Measurements from ENCODE around the gene BCL10.

DNA sequence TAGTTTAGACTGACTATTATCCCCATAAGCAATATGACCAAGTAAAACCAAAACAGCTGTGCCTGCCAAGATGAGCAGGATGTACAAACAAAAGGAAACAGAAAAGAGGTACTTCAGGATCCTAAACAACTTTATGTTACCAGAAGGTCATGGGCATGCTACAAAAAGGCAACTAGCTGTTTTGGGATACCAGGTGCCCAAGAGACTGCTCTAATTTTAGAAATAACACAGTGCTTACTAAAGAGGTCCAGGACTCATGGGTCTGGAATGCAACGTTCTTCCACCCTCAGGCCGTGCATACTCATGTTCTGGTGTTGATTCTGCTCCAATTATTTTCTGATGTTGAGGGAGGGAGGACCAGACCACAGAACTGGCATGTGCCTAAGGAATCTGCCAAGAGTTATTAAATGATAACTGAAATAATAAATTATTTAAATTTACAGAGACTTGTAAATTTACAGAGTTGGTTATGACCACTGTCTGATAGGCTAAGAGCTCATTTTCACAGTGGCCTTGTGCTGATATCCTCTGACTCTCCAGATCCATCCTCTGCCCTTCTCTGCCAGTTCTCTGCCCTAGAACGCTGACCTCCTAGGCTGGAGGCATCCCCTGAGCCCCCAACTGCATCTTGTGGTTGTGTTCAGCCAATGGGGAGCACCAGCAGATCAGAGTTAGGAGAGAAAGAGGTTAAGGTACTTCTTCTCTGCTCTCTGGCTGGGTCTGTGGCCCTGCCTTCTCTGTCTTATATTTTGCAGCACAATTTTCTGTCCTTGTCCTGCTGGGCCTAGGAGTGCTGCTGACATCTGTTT, 37.7 kb upstream of the BCL10 start:
- TF ChIP-seq EZH2 (IDR thresholded peaks at IDR 0.05; ENCODE audit: low read length, unreplicated experiment) (no peak), EZH2phosphoT487 (IDR thresholded peaks at IDR 0.05; ENCODE audit: borderline replicate concordance, low read length) (no peak)
- TF ChIP-seq, protein P1, sequence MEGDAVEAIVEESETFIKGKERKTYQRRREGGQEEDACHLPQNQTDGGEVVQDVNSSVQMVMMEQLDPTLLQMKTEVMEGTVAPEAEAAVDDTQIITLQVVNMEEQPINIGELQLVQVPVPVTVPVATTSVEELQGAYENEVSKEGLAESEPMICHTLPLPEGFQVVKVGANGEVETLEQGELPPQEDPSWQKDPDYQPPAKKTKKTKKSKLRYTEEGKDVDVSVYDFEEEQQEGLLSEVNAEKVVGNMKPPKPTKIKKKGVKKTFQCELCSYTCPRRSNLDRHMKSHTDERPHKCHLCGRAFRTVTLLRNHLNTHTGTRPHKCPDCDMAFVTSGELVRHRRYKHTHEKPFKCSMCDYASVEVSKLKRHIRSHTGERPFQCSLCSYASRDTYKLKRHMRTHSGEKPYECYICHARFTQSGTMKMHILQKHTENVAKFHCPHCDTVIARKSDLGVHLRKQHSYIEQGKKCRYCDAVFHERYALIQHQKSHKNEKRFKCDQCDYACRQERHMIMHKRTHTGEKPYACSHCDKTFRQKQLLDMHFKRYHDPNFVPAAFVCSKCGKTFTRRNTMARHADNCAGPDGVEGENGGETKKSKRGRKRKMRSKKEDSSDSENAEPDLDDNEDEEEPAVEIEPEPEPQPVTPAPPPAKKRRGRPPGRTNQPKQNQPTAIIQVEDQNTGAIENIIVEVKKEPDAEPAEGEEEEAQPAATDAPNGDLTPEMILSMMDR (conservative IDR thresholded peaks at IDR 0.05; ENCODE audit: low read depth, low read length): no peak
